Karpas-422 (cell line): ENCODE data around the gene RNU2-1. TPM values are rescaled to one million over a fixed set of nuclear protein-coding genes. Genes with fewer than 3 reads are reported as not detected.
A peak's percentile ranks its signal among the peaks of the same experiment; 100 is the strongest.
"Not testable (repeated sequence)": the region's sequence is repeated elsewhere in the genome, so short reads cannot be mapped to it uniquely, and the experiment has no call there.

Experiments
- DNase-seq: peaks from one replicate; pipeline ENCODE4 v3.0.0-alpha.2; 2015
- H2AFZ ChIP-seq: fragments of 200-600 bp; sonication (generic); 2 replicates; pipeline ENCODE4 v1.6.1; 2014; ENCODE audit warnings: antibody characterized with exemption, low read length, mixed read lengths
- H3K27ac ChIP-seq: fragments of 200-600 bp; sonication (generic); 2 replicates; pipeline ENCODE4 v1.5.1; 2014; ENCODE audit warnings: mild to moderate bottlenecking, low read length, moderate library complexity
- H3K27me3 ChIP-seq: fragments of 200-600 bp; sonication (generic); 2 replicates; pipeline ENCODE4 v1.6.1; 2014; ENCODE audit warnings: low read length, mixed read lengths
- H3K36me3 ChIP-seq: fragments of 200-600 bp; sonication (generic); 2 replicates; pipeline ENCODE4 v1.6.1; 2014; ENCODE audit warnings: low read length, mixed read lengths; ENCODE audit not compliant: insufficient read depth
- H3K4me1 ChIP-seq: fragments of 200-600 bp; sonication (generic); 2 replicates; pipeline ENCODE4 v1.6.1; 2014; ENCODE audit warnings: mild to moderate bottlenecking, low read length, mixed read lengths
- H3K4me2 ChIP-seq: fragments of 200-600 bp; sonication (generic); 2 replicates; pipeline ENCODE4 v1.6.1; 2014; ENCODE audit warnings: low read length, low read depth, mild to moderate bottlenecking; ENCODE audit not compliant: poor library complexity, severe bottlenecking
- H3K4me3 ChIP-seq: fragments of 200-600 bp; sonication (generic); 2 replicates; pipeline ENCODE4 v1.5.1; 2014; ENCODE audit warnings: mild to moderate bottlenecking, antibody characterized with exemption, low read length, mixed read lengths
- H3K79me2 ChIP-seq: fragments of 200-600 bp; sonication (generic); 2 replicates; pipeline ENCODE4 v1.6.1; 2014; ENCODE audit warnings: mild to moderate bottlenecking, low read length, mixed read lengths
- H3K9ac ChIP-seq: fragments of 200-600 bp; sonication (generic); 2 replicates; pipeline ENCODE4 v1.6.0; 2014; ENCODE audit warnings: low read length
- H3K9me2 ChIP-seq: fragments of 200-600 bp; sonication (generic), shearing (Covaris generic); replicated peaks from 2 replicates; pipeline ENCODE4 v1.6.0; 2014; ENCODE audit warnings: mild to moderate bottlenecking, low read length, moderate library complexity; ENCODE audit not compliant: insufficient read depth
- H3K9me3 ChIP-seq: fragments of 300-700, 200-600 bp; sonication (generic); 2 replicates; pipeline ENCODE4 v1.6.1; 2014; ENCODE audit warnings: low read length, mixed read lengths
- H4K20me1 ChIP-seq: fragments of 200-600 bp; sonication (generic); 2 replicates; pipeline ENCODE4 v1.6.1; 2014; ENCODE audit warnings: mild to moderate bottlenecking, antibody characterized with exemption, low read length, low read depth; ENCODE audit not compliant: insufficient read depth
- total RNA-seq: library from RNA; depleted of rRNA; stranded (reverse); fragments of >200 nt; shearing (Covaris generic); gene quantifications from 2 replicates; pipeline ENCODE4 v1.2.3, GENCODE V29; 2014; ENCODE audit warnings: low replicate concordance

Gene RNU2-1
- total RNA-seq, 1 experiment from 2014 or later = not detected

DNA sequence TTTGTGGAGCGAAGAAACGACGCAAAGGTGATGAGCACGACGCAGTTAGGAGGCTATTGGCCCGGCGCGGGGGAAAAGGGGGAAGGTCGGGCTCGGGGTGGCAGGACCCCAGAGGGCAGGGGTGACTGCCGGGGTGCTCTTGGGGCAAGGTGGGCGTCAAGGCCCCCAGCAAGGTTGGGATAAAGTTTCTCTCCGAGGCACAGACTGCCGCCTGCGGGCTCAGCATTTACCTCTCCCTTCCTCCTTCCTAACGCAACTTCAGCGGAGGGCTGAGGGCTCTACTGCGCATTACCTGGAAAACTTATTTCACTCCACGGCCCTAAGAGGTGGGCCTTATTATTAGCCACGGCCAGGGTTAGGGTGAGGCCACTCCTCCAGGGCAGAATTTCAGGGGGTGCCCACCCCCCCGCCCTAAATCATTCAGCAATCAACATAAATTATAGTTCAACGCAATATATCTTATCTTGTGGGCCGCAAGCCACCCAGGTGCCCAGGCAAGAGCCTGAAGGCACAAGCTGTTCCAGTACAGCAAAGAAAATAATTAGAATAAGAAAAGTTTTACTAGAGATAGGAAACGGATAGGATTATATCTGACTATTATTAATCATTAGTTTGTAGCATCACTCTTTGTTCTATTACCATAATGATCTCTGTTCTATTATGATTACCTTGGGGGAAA lies 1.6 kb downstream of the RNU2-1 start:
- H3K4me2 ChIP-seq, H3K9ac ChIP-seq, H3K27me3 ChIP-seq, DNase-seq, H3K9me2 ChIP-seq, H3K9me3 ChIP-seq, H3K79me2 ChIP-seq, H3K4me3 ChIP-seq, H3K36me3 ChIP-seq, H3K27ac ChIP-seq, H2AFZ ChIP-seq, H4K20me1 ChIP-seq, H3K4me1 ChIP-seq: not testable (repeated sequence)

DNA sequence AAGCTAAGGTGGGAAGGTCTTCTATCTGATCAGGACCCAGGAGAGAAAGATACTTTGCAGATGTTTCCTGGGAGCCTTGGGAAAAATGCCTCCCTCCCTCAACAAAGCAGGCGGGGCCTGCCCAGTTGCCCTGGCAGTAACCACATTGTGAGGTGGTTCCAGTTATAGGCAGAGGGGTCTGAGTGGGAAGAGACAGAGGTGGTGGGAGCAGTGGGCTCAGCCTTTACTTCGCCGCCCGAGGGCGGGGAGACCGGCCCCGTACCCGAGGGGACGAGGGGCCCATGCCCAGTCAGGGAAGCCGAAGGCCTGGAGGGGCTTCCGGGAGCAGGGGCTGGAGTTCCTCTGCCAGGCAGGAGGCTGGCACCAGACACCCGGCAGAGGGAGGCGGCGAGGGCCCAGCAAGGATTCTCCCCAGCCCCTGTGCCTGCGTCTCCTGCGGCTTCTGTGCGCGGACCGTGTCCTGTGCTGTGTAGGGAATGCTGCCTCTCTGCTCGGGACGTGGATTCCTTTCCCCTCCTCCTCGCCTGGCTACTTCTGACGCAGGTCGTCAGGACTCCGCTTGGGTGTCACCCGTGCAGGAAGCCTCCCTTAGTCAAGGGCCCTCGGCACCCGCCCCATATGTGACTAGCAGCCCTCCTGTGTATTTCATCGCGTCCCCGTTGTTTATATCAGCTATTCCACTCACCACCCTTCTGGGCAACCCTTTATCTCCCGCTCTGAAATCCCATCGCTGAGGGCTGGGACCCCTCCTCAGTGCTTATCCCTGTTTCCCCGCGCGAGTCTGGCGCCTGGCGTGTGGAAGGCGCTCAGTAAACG lies 2.4 kb downstream of the RNU2-1 start:
- DNase-seq, H2AFZ ChIP-seq, H3K9me2 ChIP-seq, H3K4me3 ChIP-seq, H3K9ac ChIP-seq, H3K9me3 ChIP-seq, H3K27ac ChIP-seq, H3K4me2 ChIP-seq, H3K27me3 ChIP-seq, H3K4me1 ChIP-seq, H3K79me2 ChIP-seq, H3K36me3 ChIP-seq, H4K20me1 ChIP-seq: not testable (repeated sequence)

DNA sequence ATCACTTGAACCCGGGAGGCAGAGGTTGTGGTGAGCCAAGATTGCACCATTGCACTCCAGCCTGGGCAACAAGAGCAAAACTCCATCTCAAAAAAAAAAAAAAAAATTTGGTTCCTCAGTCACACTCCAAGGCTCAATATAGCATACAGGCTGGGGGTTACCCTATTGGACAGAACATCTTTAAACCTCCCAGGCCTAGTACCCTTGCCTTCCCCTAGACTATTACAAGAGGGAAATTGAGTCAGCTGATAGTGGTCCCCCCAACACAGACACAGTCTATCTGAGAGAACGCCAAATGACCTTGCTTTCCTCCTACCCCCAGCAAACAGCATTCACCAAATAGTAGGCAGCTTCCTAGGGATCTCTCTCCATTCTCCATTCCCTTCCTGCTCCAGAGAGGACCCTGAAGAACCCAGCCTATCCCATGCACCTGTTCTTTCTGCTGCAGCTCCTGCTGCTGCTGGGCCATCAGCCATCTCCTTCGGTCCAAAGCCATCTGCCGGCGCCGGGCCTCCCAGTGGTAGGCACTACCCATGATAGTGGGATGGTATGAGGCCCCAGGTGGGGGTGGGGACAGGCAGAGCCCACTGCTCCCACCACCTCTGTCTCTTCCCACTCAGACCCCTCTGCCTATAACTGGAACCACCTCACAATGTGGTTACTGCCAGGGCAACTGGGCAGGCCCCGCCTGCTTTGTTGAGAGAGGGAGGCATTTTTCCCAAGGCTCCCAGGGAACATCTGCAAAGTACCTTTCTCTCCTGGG lies 5.6 kb downstream of the RNU2-1 start, which contains the start of gene CCDC200:
Gene CCDC200, minus strand, starts transcription at position 604 of the 763 bp plus-strand sequence. Its CDS starts 69 bp downstream, at position 535.
- H3K4me2 ChIP-seq, DNase-seq, H3K9me3 ChIP-seq, H3K9ac ChIP-seq, H3K79me2 ChIP-seq, H3K4me3 ChIP-seq, H3K9me2 ChIP-seq, H3K36me3 ChIP-seq, H3K27me3 ChIP-seq, H4K20me1 ChIP-seq, H3K27ac ChIP-seq, H2AFZ ChIP-seq, H3K4me1 ChIP-seq: not testable (repeated sequence)

DNA sequence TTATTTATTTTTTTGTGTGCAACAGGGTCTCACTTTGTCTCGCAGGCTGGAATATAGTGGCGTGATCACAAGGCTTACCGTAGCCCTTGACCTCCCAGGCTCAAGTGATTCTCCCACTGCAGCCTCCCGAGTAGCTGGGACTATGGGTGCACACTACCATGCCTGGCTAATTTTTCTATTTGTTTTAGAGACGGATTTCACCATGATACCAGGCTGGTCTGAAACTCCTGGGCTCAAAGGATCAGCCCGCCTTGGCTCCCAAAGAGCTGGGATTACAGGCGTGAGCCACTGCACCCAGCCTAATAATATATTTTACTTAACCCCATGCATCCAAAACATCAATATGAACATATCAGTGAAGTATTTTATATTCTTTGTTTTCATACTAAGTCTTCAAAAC lies 7.4 kb downstream of the RNU2-1 start:
- no peaks in the 10 kb centered on the region for H3K9me2 ChIP-seq
- no peak overlapping the region for H3K4me2 ChIP-seq
- H3K9me3 ChIP-seq = no peaks in the 10 kb centered on the region
- H3K9ac ChIP-seq = no peak overlapping the region
- no peaks in the 10 kb centered on the region for H4K20me1 ChIP-seq
- H3K27ac ChIP-seq = no peak overlapping the region
- H3K27me3 ChIP-seq = no peaks in the 10 kb centered on the region
- no peaks in the 10 kb centered on the region for H3K4me1 ChIP-seq
- peak; percentile 10 for DNase-seq
- no peaks in the 10 kb centered on the region for H3K79me2 ChIP-seq
- H3K36me3 ChIP-seq = no peaks in the 10 kb centered on the region; the same call in 1 of the 2 replicates
- no peak overlapping the region for H2AFZ ChIP-seq
- H3K4me3 ChIP-seq = no peak overlapping the region

DNA sequence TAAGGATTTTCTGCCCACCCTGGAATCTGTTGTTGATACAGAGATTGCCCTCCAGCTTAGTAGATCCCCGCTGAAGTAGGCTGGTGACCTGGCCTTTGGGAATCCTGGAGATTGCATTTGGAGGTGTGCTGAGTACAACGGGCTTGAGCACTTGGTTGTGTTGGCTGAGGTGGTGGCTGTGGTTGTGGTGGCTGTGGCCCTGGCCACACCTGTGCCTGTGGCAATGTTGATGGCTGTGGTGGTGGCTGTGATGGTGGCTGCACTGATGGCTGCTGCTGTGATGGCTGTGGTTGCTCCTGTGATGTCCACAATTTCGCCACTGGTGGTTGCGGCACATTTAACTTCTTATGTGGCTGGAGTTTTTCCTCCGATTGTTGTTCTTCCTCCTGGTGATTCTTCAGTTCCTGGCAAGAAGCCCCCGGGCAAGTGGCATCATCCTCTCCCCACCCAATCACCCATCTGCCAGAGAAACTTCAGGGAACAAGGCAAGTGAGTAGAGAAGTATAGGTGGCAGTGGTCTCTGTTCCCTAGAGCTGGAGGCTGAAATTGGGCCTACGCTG lies 9.6 kb downstream of the RNU2-1 start:
- no peaks in the 10 kb centered on the region for H3K9me3 ChIP-seq
- H3K4me3 ChIP-seq = no peak overlapping the region
- no peaks in the 10 kb centered on the region; the same call in 1 of the 2 replicates for H3K36me3 ChIP-seq
- no peak overlapping the region for H2AFZ ChIP-seq
- H3K27me3 ChIP-seq = no peaks in the 10 kb centered on the region
- H4K20me1 ChIP-seq = no peaks in the 10 kb centered on the region
- DNase-seq = peak; percentile 4
- H3K79me2 ChIP-seq = no peaks in the 10 kb centered on the region
- H3K9me2 ChIP-seq = no peaks in the 10 kb centered on the region
- H3K9ac ChIP-seq = no peak overlapping the region
- H3K4me1 ChIP-seq = no peaks in the 10 kb centered on the region
- H3K27ac ChIP-seq = no peak overlapping the region
- H3K4me2 ChIP-seq = no peak overlapping the region

DNA sequence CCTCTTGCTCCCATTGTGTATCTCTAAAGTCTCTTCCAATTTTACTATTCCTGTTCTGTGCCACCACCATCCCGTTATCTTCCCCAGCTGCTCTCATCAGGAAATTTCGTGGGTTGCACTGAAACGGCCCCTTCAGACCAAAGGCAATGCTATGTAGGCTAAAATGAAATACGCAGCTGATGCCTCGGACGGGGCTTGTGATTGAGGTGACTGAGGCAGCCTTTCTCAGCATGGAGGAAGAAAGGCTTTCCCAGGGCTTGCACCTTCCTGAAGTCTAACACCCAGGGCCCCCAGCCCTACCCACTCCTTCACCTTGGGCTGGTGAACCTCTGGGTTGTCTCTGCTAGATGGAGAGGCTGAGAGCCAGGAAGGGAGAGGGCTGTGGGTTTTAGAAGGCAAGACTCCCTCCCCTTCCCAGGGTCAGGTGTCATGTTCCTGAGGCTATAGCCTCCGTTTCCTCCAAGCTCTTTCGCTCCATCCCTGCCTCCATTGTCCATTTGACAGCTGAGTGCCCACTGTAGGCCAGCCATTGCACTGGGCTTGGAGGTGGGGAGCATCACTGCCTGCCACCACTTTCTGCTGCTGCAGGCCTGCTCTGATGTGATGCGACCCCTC lies 13.2 kb downstream of the RNU2-1 start:
- no peaks in the 10 kb centered on the region for H4K20me1 ChIP-seq
- H3K27me3 ChIP-seq = no peaks in the 10 kb centered on the region
- no peaks in the 10 kb centered on the region for H3K79me2 ChIP-seq
- H3K9me3 ChIP-seq = no peaks in the 10 kb centered on the region
- no peak overlapping the region for H2AFZ ChIP-seq
- no peak for DNase-seq
- H3K9ac ChIP-seq = no peak overlapping the region
- H3K4me1 ChIP-seq = no peaks in the 10 kb centered on the region
- H3K36me3 ChIP-seq = no peaks in the 10 kb centered on the region
- no peak overlapping the region for H3K4me3 ChIP-seq
- H3K4me2 ChIP-seq = no peak overlapping the region
- H3K9me2 ChIP-seq = no peaks in the 10 kb centered on the region
- H3K27ac ChIP-seq = no peak overlapping the region

DNA sequence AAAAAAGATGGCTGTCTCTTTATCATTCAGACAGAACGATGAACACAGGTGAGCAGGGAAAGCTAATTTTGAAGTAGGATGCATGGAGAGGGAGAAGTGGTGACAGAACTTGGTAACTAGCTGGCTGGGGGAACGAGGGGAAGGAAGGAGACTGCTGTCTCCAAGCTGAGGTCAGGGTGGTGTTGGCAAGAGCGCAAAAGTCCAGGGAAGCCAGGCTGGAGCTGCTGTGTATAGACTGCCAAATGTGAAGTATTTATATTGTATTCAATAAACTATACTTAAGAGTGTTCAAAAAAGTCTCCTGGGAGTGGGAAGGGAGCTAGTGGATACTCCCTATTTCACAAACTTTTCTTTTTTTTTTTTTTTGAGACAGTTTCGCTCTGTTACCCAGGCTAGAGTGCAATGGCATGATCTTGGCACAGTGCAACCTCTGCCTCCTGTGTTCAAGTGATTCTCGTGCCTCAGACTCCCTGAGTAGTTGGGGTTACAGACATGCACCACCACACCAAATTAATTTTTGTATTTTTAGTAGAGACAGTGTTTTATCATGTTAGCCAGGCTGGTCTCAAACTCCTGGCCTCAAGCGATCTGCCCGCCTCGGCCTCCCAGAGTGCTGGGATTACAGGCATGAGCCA lies 13.9 kb downstream of the RNU2-1 start:
- Histone ChIP-seq H3K9ac (no peak overlapping the region), H3K79me2 (no peaks in the 10 kb centered on the region), H2AFZ (no peak overlapping the region), H3K36me3 (no peaks in the 10 kb centered on the region), H3K4me1 (no peaks in the 10 kb centered on the region), H4K20me1 (no peaks in the 10 kb centered on the region), H3K27ac (no peak overlapping the region), H3K4me2 (no peak overlapping the region), H3K27me3 (no peaks in the 10 kb centered on the region), H3K9me2 (no peaks in the 10 kb centered on the region), H3K9me3 (no peaks in the 10 kb centered on the region), H3K4me3 (no peak overlapping the region)
- DNase-seq = no peak
